Measurements from ENCODE around the gene BRCA1.
"Not testable (repeated sequence)": the region's sequence is repeated elsewhere in the genome, so short reads cannot be mapped to it uniquely, and the experiment has no call there.

Gene BRCA1

GRCh38 chr17:43159232-43159631 lies 34.1 kb upstream of the BRCA1 start:
- H3K4me1 Mint-ChIP-seq; H3K4me3 Mint-ChIP-seq; H3K27ac Mint-ChIP-seq; H3K9me3 Mint-ChIP-seq; DNase-seq; H3K27me3 Mint-ChIP-seq (ENCODE audit: low read depth, poor library complexity): not testable (repeated sequence)
- peaks cover 26% of the 10 kb centered on the region for H3K36me3 Mint-ChIP-seq (ENCODE audit: low read depth)

GRCh38 chr17:43155666-43156065 lies 30.5 kb upstream of the BRCA1 start:
- DNase-seq = no peak
- H3K36me3 Mint-ChIP-seq (ENCODE audit: low read depth) = peaks cover 36% of the 10 kb centered on the region
- no peak overlapping the region for H3K27ac Mint-ChIP-seq
- no peak overlapping the region for H3K4me3 Mint-ChIP-seq
- no peak for TF ChIP-seq CTCF (IDR thresholded peaks at IDR 0.05)
- no peaks in the 10 kb centered on the region for H3K4me1 Mint-ChIP-seq
- H3K27me3 Mint-ChIP-seq (ENCODE audit: low read depth, poor library complexity) = peaks cover 5% of the 10 kb centered on the region
- H3K9me3 Mint-ChIP-seq = peaks cover 13% of the 10 kb centered on the region

GRCh38 chr17:43153197-43153835 lies 28.2 kb upstream of the BRCA1 start:
- not testable (repeated sequence) for H3K27ac Mint-ChIP-seq; DNase-seq; H3K27me3 Mint-ChIP-seq (ENCODE audit: low read depth, poor library complexity); H3K4me3 Mint-ChIP-seq; H3K4me1 Mint-ChIP-seq
- peaks cover 13% of the 10 kb centered on the region for H3K9me3 Mint-ChIP-seq
- H3K36me3 Mint-ChIP-seq (ENCODE audit: low read depth) = peaks cover 37% of the 10 kb centered on the region

GRCh38 chr17:43151880-43152456 lies 26.8 kb upstream of the BRCA1 start:
- no peak for TF ChIP-seq CTCF (IDR thresholded peaks at IDR 0.05)
- Mint-ChIP-seq H3K36me3 (ENCODE audit: low read depth) (peaks cover 37% of the 10 kb centered on the region), H3K4me3 (no peak overlapping the region), H3K27me3 (ENCODE audit: low read depth, poor library complexity) (peaks cover 5% of the 10 kb centered on the region), H3K9me3 (peaks cover 13% of the 10 kb centered on the region), H3K27ac (no peak overlapping the region), H3K4me1 (no peaks in the 10 kb centered on the region)
- no peak for DNase-seq

GRCh38 chr17:43146649-43147048 lies 21.5 kb upstream of the BRCA1 start:
- Mint-ChIP-seq H3K9me3 (no peaks in the 10 kb centered on the region), H3K4me1 (no peaks in the 10 kb centered on the region), H3K4me3 (no peak overlapping the region), H3K36me3 (ENCODE audit: low read depth) (peaks cover 24% of the 10 kb centered on the region), H3K27ac (no peak overlapping the region), H3K27me3 (ENCODE audit: low read depth, poor library complexity) (peaks cover 8% of the 10 kb centered on the region)
- DNase-seq = no peak
- no peak for TF ChIP-seq CTCF (IDR thresholded peaks at IDR 0.05)

GRCh38 chr17:43143201-43143600 lies 18.0 kb upstream of the BRCA1 start:
- H3K4me3 Mint-ChIP-seq = no peak overlapping the region

More at GRCh38 chr17:43143201-43143600, 18.0 kb upstream of the BRCA1 start:
- DNase-seq = no peak
- peaks cover 3% of the 10 kb centered on the region for H3K27me3 Mint-ChIP-seq (ENCODE audit: low read depth, poor library complexity)
- H3K9me3 Mint-ChIP-seq = no peaks in the 10 kb centered on the region
- peaks cover 21% of the 10 kb centered on the region for H3K36me3 Mint-ChIP-seq (ENCODE audit: low read depth)
- no peak overlapping the region for H3K27ac Mint-ChIP-seq
- peaks cover 7% of the 10 kb centered on the region for H3K4me1 Mint-ChIP-seq
- no peak for TF ChIP-seq CTCF (IDR thresholded peaks at IDR 0.05)
